Prostate gland (tissue), 2 donors: ENCODE data around the gene OSR1.

Experiments used
- CTCF ChIP-seq, 4 experiments: fragments of 200-600 bp in 2 of 4; fragments of 450-650 bp in 2 of 4; sonication (generic) in 2 of 4; IDR thresholded peaks; 1 replicate in 3 of 4; 2 replicates in 1 of 4; pipeline ENCODE4 v1.5.1; 2016 to 2019; ENCODE audit warnings: antibody characterized with exemption in 4 of 4, mild to moderate bottlenecking in 2 of 4, moderate library complexity in 2 of 4
- POLR2A ChIP-seq: fragments of 450-650 bp; IDR thresholded peaks from one replicate; pipeline ENCODE4 v1.6.1; 2016; ENCODE audit warnings: antibody characterized with exemption, mild to moderate bottlenecking
- POLR2AphosphoS5 ChIP-seq: sonication (generic); formaldehyde crosslinking; IDR thresholded peaks from one replicate; pipeline ENCODE4 v1.6.1; 2017; ENCODE audit warnings: antibody characterized with exemption

GRCh38 chr2:19348692-19349091, 9.7 kb downstream of the OSR1 start:
- TF ChIP-seq CTCF (IDR thresholded peaks at IDR 0.05) (no peak), POLR2A (no peak), POLR2AphosphoS5 (no peak)
